Parathyroid adenoma (tissue), 2 donors: ENCODE data around the gene DUS2.

Source experiments
- H2AFZ ChIP-seq: fragments of 300-600 bp; sonication (generic); one replicate; pipeline ENCODE4 v1.7.0; 2017; ENCODE audit warnings: antibody characterized with exemption, mild to moderate bottlenecking
- H3K27ac ChIP-seq: fragments of 300-600 bp; sonication (generic); one replicate; pipeline ENCODE4 v1.7.0; 2017
- H3K27me3 ChIP-seq: fragments of 300-600 bp; sonication (generic); one replicate; pipeline ENCODE4 v1.7.0; 2017; ENCODE audit warnings: low read length; ENCODE audit not compliant: control insufficient read depth, insufficient read depth
- H3K36me3 ChIP-seq: fragments of 300-600 bp; sonication (generic); one replicate; pipeline ENCODE4 v1.7.0; 2017; ENCODE audit warnings: low read length; ENCODE audit not compliant: control insufficient read depth, insufficient read depth
- H3K4me1 ChIP-seq: fragments of 300-600 bp; sonication (generic); one replicate; pipeline ENCODE4 v1.7.0; 2017; ENCODE audit warnings: control low read depth
- H3K4me2 ChIP-seq: fragments of 300-600 bp; sonication (generic); one replicate; pipeline ENCODE4 v1.7.0; 2017; ENCODE audit warnings: low read length
- H3K4me3 ChIP-seq: fragments of 300-600 bp; sonication (generic); one replicate; pipeline ENCODE4 v1.7.0; 2017; ENCODE audit warnings: low read depth, low read length
- H3K79me2 ChIP-seq: fragments of 300-600 bp; sonication (generic); one replicate; pipeline ENCODE4 v1.7.0; 2017; ENCODE audit warnings: control low read depth
- H3K9ac ChIP-seq: fragments of 300-600 bp; sonication (generic); one replicate; pipeline ENCODE4 v1.7.0; 2017; ENCODE audit warnings: mild to moderate bottlenecking
- H3K9me3 ChIP-seq: fragments of 300-600 bp; sonication (generic); one replicate; pipeline ENCODE4 v1.7.0; 2017; ENCODE audit warnings: low read length; ENCODE audit not compliant: control insufficient read depth
- CTCF ChIP-seq: fragments of 300-600 bp; sonication (generic); IDR thresholded peaks from one replicate; pipeline ENCODE4 v1.7.0; 2017; ENCODE audit warnings: antibody characterized with exemption, mild to moderate bottlenecking
- donor health status: primary hyperparathyroidism.

The DUS2 gene

GRCh38 chr16:68128577-68129305 is 105.7 kb downstream of the DUS2 start:
- Histone ChIP-seq H3K79me2 (peaks cover 39% of the 10 kb centered on the region), H3K27ac (peak overlapping the region; percentile 21), H3K4me1 (no peaks in the 10 kb centered on the region), H3K4me3 (peak overlapping the region; percentile 3), H3K4me2 (peak overlapping the region; percentile 39), H2AFZ (no peak overlapping the region), H3K9ac (no peak overlapping the region), H3K27me3 (no peaks in the 10 kb centered on the region), H3K36me3 (no peaks in the 10 kb centered on the region), H3K9me3 (no peaks in the 10 kb centered on the region)
- no peak for TF ChIP-seq CTCF
